MG63 (cell line): Measurements from ENCODE around the gene CRX. TPM values are rescaled to one million over a fixed set of nuclear protein-coding genes. Genes with fewer than 3 reads are reported as not detected.
"Not testable (repeated sequence)": the region's sequence is repeated elsewhere in the genome, so short reads cannot be mapped to it uniquely, and the experiment has no call there.

Source experiments
- DNase-seq: peaks from one replicate; pipeline ENCODE4 v3.0.0-alpha.2; 2020
- H3K27me3 ChIP-seq: fragments of 250-450 bp; sonication (Bioruptor Pico); 2 replicates; pipeline ENCODE4 v1.5.1; 2020; ENCODE audit warnings: mild to moderate bottlenecking, moderate library complexity
- H3K36me3 ChIP-seq: fragments of 250-450 bp; sonication (Bioruptor Pico); 2 replicates; pipeline ENCODE4 v1.5.1; 2020; ENCODE audit warnings: mild to moderate bottlenecking, moderate library complexity
- H3K4me3 ChIP-seq: fragments of 250-450 bp; sonication (Bioruptor Pico); 2 replicates; pipeline ENCODE4 v1.5.1; 2020; ENCODE audit warnings: mild to moderate bottlenecking, moderate library complexity
- H3K9me3 ChIP-seq: fragments of 250-450 bp; sonication (Bioruptor Pico); 2 replicates; pipeline ENCODE4 v1.5.1; 2020; ENCODE audit warnings: mild to moderate bottlenecking, moderate library complexity
- total RNA-seq: library from RNA; depleted of rRNA; stranded (reverse); fragments of >200 nt; shearing (Covaris generic); gene quantifications from 2 replicates; pipeline ENCODE4 v1.2.3, GENCODE V29; 2014; ENCODE audit warnings: low replicate concordance; rRNA removed

Gene CRX
- total RNA-seq, 1 experiment from 2014 or later = not detected

GRCh38 chr19:47879385-47879784 is 57.6 kb downstream of the CRX start:
- H3K4me3 ChIP-seq, H3K36me3 ChIP-seq, H3K9me3 ChIP-seq, DNase-seq: not testable (repeated sequence)
- peaks cover 32% of the 10 kb centered on the region for H3K27me3 ChIP-seq

GRCh38 chr19:47881757-47882156 is 60.0 kb downstream of the CRX start:
- H3K27me3 ChIP-seq = peaks cover 42% of the 10 kb centered on the region
- H3K36me3 ChIP-seq = no peaks in the 10 kb centered on the region
- no peaks in the 10 kb centered on the region for H3K9me3 ChIP-seq
- no peak overlapping the region for H3K4me3 ChIP-seq
- DNase-seq = no peak

GRCh38 chr19:47882890-47883289 is 61.2 kb downstream of the CRX start:
- no peaks in the 10 kb centered on the region for H3K36me3 ChIP-seq
- no peak overlapping the region for H3K4me3 ChIP-seq
- H3K27me3 ChIP-seq = peaks cover 46% of the 10 kb centered on the region
- no peak for DNase-seq
- no peaks in the 10 kb centered on the region for H3K9me3 ChIP-seq

GRCh38 chr19:47885067-47885463 is 63.3 kb downstream of the CRX start:
- DNase-seq = no peak
- no peaks in the 10 kb centered on the region for H3K36me3 ChIP-seq
- no peak overlapping the region for H3K4me3 ChIP-seq
- H3K27me3 ChIP-seq = peaks cover 51% of the 10 kb centered on the region
- H3K9me3 ChIP-seq = no peaks in the 10 kb centered on the region

- Histone ChIP-seq H3K9me3 (no peaks in the 10 kb centered on the region), H3K4me3 (no peak within 1 kb of the TSS), H3K27me3 (peaks cover 51% of the 10 kb centered on the region), H3K36me3 (no peaks in the 10 kb centered on the region)
- no peak for DNase-seq
These were observed 64.3 kb downstream of the CRX start, which contains the start of gene SULT2A1 for GRCh38 chr19:47886010-47886559. TSS of gene SULT2A1 (minus strand) at chr19:47886315. CDS start at chr19:47886257, 58 bp downstream.

- no peaks in the 10 kb centered on the region for H3K36me3 ChIP-seq
- H3K27me3 ChIP-seq = peaks cover 19% of the 10 kb centered on the region
- no peak for DNase-seq
- no peaks in the 10 kb centered on the region for H3K9me3 ChIP-seq
- no peak overlapping the region for H3K4me3 ChIP-seq
These were observed 69.3 kb downstream of the CRX start for GRCh38 chr19:47890865-47891621.

- H3K36me3 ChIP-seq = no peaks in the 10 kb centered on the region
- no peaks in the 10 kb centered on the region for H3K9me3 ChIP-seq
- H3K4me3 ChIP-seq = no peak overlapping the region
- peaks cover 14% of the 10 kb centered on the region for H3K27me3 ChIP-seq
- DNase-seq = no peak
These were observed 69.8 kb downstream of the CRX start for GRCh38 chr19:47891622-47891922.

- H3K4me3 ChIP-seq = no peak overlapping the region
- peaks cover 8% of the 10 kb centered on the region; the same call in 1 of the 2 replicates for H3K27me3 ChIP-seq
- H3K9me3 ChIP-seq = no peaks in the 10 kb centered on the region
- no peak for DNase-seq
- H3K36me3 ChIP-seq = no peaks in the 10 kb centered on the region
These were observed 70.4 kb downstream of the CRX start for GRCh38 chr19:47891923-47892666.

Other genes with a start within 250 kb of the CRX start
- 0.36 and 0.69 TPM in 2 replicates for gene ZNF541, start 248.8 kb upstream of the CRX start, total RNA-seq
- 0.10 and 0.52 TPM in 2 replicates for gene BICRA, start 212.8 kb upstream of the CRX start, total RNA-seq
- 15.7 and 25.4 TPM in 2 replicates for gene EHD2, start 108.5 kb upstream of the CRX start, total RNA-seq
- 428 and 543 TPM in 2 replicates for gene NOP53, start 76.4 kb upstream of the CRX start, total RNA-seq
- 79.0 and 246 TPM in 2 replicates for gene SELENOW, start 43.2 kb upstream of the CRX start, total RNA-seq
- not detected in 2 replicates for gene TPRX1, start 17.4 kb upstream of the CRX start, total RNA-seq
- gene TPRX2, start 37.3 kb downstream of the CRX start, total RNA-seq = not detected in 2 replicates
- gene SULT2A1, start 64.4 kb downstream of the CRX start, total RNA-seq = not detected in 2 replicates
- not detected in 2 replicates for gene BSPH1, start 170.2 kb downstream of the CRX start, total RNA-seq
- gene ELSPBP1, start 172.7 kb downstream of the CRX start, total RNA-seq = not detected in 2 replicates
- not detected in 2 replicates for gene CABP5, start 222.1 kb downstream of the CRX start, total RNA-seq